Thyroid gland (tissue), 4 donors: ENCODE measurements around the gene AGTRAP.

Experiments used
- CTCF ChIP-seq, 6 experiments: fragments of 200-600 bp in 3 of 6; fragments of 450-650 bp in 3 of 6; sonication (generic) in 3 of 6; IDR thresholded peaks; one replicate each; pipeline ENCODE4 v1.5.1; 2016 to 2019; ENCODE audit warnings: antibody characterized with exemption in 6 of 6, mild to moderate bottlenecking in 2 of 6, inconsistent platforms in 1 of 6, moderate library complexity in 1 of 6
- POLR2A ChIP-seq, 2 donors: fragments of 450-650 bp; IDR thresholded peaks; one replicate each; pipeline ENCODE4 v1.6.1; 2017; ENCODE audit warnings: antibody characterized with exemption in 2 of 2, mild to moderate bottlenecking in 2 of 2, moderate library complexity in 1 of 2

DNA sequence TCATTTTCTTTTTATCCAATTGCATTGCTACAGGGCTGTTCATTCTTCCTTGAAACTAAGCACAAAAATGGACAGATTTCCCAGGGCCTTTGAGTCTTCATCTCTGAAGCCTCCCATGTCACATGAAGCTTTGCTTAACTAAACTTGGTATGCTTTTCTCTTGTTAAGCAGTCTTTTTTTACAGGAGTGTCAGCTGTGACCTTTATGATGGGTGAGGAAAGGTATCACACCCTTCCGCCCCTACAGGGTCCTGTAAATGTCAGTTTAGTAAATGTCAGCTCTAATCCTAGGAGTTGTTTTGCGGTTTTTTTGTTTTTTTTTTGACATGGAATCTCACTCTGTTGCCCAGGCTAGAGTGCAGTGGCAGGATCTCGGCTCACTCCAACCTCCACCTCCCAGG is 2.6 kb upstream of the AGTRAP start:
- no peak for TF ChIP-seq CTCF (IDR thresholded peaks at IDR 0.05)
- no peak for TF ChIP-seq POLR2A (IDR thresholded peaks at IDR 0.05)
